Neural cell (in vitro differentiated cells): ENCODE data around the gene TPPP3. TPM values are rescaled to one million over a fixed set of nuclear protein-coding genes. Genes with fewer than 3 reads are reported as not detected.
"Not testable (repeated sequence)": the region's sequence is repeated elsewhere in the genome, so short reads cannot be mapped to it uniquely, and the experiment has no call there.

Source experiments
- H2AFZ ChIP-seq: fragments of 200-600, 300-800 bp; sonication (generic), shearing (Covaris generic); 2 replicates; pipeline ENCODE4 v1.6.0; 2014; ENCODE audit warnings: low read depth, mild to moderate bottlenecking, antibody characterized with exemption, low read length, moderate library complexity
- H3F3A ChIP-seq: fragments of 200-600 bp; shearing (Covaris generic); 2 replicates; pipeline ENCODE4 v1.6.1; 2016; ENCODE audit warnings: mild to moderate bottlenecking, moderate library complexity, mixed read lengths, antibody characterized with exemption, low read length; ENCODE audit not compliant: insufficient read depth, poor library complexity, severe bottlenecking
- H3K27ac ChIP-seq: fragments of 200-600, 300-800 bp; sonication (generic), shearing (Covaris generic); 2 replicates; pipeline ENCODE4 v1.5.1; 2014; ENCODE audit warnings: mild to moderate bottlenecking, low read length, moderate library complexity
- H3K27me3 ChIP-seq: fragments of 300-800, 200-600 bp; sonication (generic), shearing (Covaris generic); 2 replicates; pipeline ENCODE4 v1.6.0; 2014; ENCODE audit warnings: mild to moderate bottlenecking, low read depth, low read length, moderate library complexity; ENCODE audit not compliant: insufficient read depth
- H3K36me3 ChIP-seq: fragments of 300-800, 200-600 bp; sonication (generic), shearing (Covaris generic); 2 replicates; pipeline ENCODE4 v1.5.1; 2014; ENCODE audit warnings: mild to moderate bottlenecking, antibody characterized with exemption, low read length, moderate library complexity; ENCODE audit not compliant: insufficient read depth
- H3K4me2 ChIP-seq: fragments of 300-800, 200-600 bp; sonication (generic), shearing (Covaris generic); 2 replicates; pipeline ENCODE4 v1.6.0; 2014; ENCODE audit warnings: mild to moderate bottlenecking, low read length
- H3K4me3 ChIP-seq: fragments of 300-800, 200-600 bp; sonication (generic), shearing (Covaris generic); 2 replicates; pipeline ENCODE4 v1.5.1; 2014; ENCODE audit warnings: mild to moderate bottlenecking, low read length, moderate library complexity
- H3K79me2 ChIP-seq: fragments of 200-600 bp; shearing (Covaris generic); replicated peaks from 2 replicates; pipeline ENCODE4 v1.6.0; 2014; ENCODE audit warnings: mild to moderate bottlenecking, low read length, moderate library complexity; ENCODE audit not compliant: insufficient read depth
- H3K9ac ChIP-seq: fragments of 300-800, 200-600 bp; sonication (generic), shearing (Covaris generic); 2 replicates; pipeline ENCODE4 v1.6.1; 2016; ENCODE audit warnings: mild to moderate bottlenecking, low read length, mixed read lengths
- H3K9me2 ChIP-seq: fragments of 200-600 bp; shearing (Covaris generic); 2 replicates; pipeline ENCODE4 v1.6.1; 2016; ENCODE audit warnings: mild to moderate bottlenecking, low read length, mixed read lengths; ENCODE audit not compliant: insufficient read depth
- H3K9me3 ChIP-seq: fragments of 200-600, 300-800 bp; sonication (generic), shearing (Covaris generic); 2 replicates; pipeline ENCODE4 v1.6.1; 2016; ENCODE audit warnings: mild to moderate bottlenecking, mixed run types, low read length, moderate library complexity, mixed read lengths
- H4K20me1 ChIP-seq: fragments of 200-600 bp; shearing (Covaris generic); 2 replicates; pipeline ENCODE4 v1.6.1; 2016; ENCODE audit warnings: mild to moderate bottlenecking, mixed run types; ENCODE audit not compliant: insufficient read depth
- CTCF ChIP-seq: fragments of 450-650 bp; IDR thresholded peaks from 2 replicates; pipeline ENCODE4 v1.5.1; 2014; ENCODE audit warnings: antibody characterized with exemption, mild to moderate bottlenecking, moderate library complexity; ENCODE audit not compliant: poor library complexity, severe bottlenecking
- EP300 ChIP-seq: fragments of 450-650 bp; conservative IDR thresholded peaks from 2 replicates; pipeline ENCODE4 v1.6.1; 2014; ENCODE audit warnings: antibody characterized with exemption, mild to moderate bottlenecking, moderate library complexity; ENCODE audit not compliant: poor library complexity, severe bottlenecking
- EZH2 ChIP-seq: fragments of 200-600, 300-800 bp; shearing (Covaris generic), sonication (generic); IDR thresholded peaks from 2 replicates; pipeline ENCODE4 v1.6.1; 2014; ENCODE audit warnings: antibody characterized with exemption, low read length, borderline replicate concordance, mild to moderate bottlenecking; ENCODE audit not compliant: insufficient read depth, poor library complexity, severe bottlenecking
- MXI1 ChIP-seq: fragments of 450-650 bp; conservative IDR thresholded peaks from 2 replicates; pipeline ENCODE4 v1.6.1; 2014; ENCODE audit warnings: antibody characterized with exemption, mild to moderate bottlenecking; ENCODE audit not compliant: poor library complexity, severe bottlenecking
- POLR2AphosphoS5 ChIP-seq: IDR thresholded peaks from 2 replicates; pipeline ENCODE4 v1.6.1; 2012
- RAD21 ChIP-seq: fragments of 450-650 bp; conservative IDR thresholded peaks from 2 replicates; pipeline ENCODE4 v1.6.1; 2014; ENCODE audit warnings: antibody characterized with exemption, mild to moderate bottlenecking, moderate library complexity
- REST ChIP-seq: IDR thresholded peaks from 2 replicates; pipeline ENCODE4 v1.6.1; 2012; ENCODE audit warnings: borderline replicate concordance
- SMC3 ChIP-seq: fragments of 450-650 bp; conservative IDR thresholded peaks from 2 replicates; pipeline ENCODE4 v1.6.1; 2014; ENCODE audit warnings: antibody characterized with exemption, mild to moderate bottlenecking, moderate library complexity; ENCODE audit not compliant: poor library complexity
- TAF1 ChIP-seq: IDR thresholded peaks from 2 replicates; pipeline ENCODE4 v1.6.1; 2012; ENCODE audit warnings: low read depth
- polyA plus RNA-seq: library from polyadenylated mRNA; depleted of rRNA; stranded (reverse); fragments of >200 nt; gene quantifications from 2 replicates; pipeline ENCODE4 v1.2.3, GENCODE V29; 2014

The TPPP3 gene
- polyA plus RNA-seq, 1 donor from 2014 or later, result 2.7 TPM

- Histone ChIP-seq H3K4me3 (no peak overlapping the region), H3K9me3 (no peaks in the 10 kb centered on the region), H3K27ac (no peak overlapping the region), H3K9me2 (no peaks in the 10 kb centered on the region), H3K36me3 (no peaks in the 10 kb centered on the region), H3K79me2 (no peaks in the 10 kb centered on the region), H4K20me1 (no peaks in the 10 kb centered on the region), H2AFZ (no peak overlapping the region), H3F3A (no peaks in the 10 kb centered on the region), H3K4me2 (no peak overlapping the region), H3K9ac (no peak overlapping the region), H3K27me3 (no peaks in the 10 kb centered on the region)
- TF ChIP-seq REST (no peak), RAD21 (no peak), CTCF (no peak), MXI1 (no peak), SMC3 (no peak), EP300 (no peak), EZH2 (no peak), POLR2AphosphoS5 (no peak), TAF1 (no peak)
These were observed 35.7 kb downstream of the TPPP3 start for GRCh38 chr16:67357561-67357960.

GRCh38 chr16:67356396-67356795 lies 36.9 kb downstream of the TPPP3 start:
- no peak overlapping the region for H3K9ac ChIP-seq
- H3K9me2 ChIP-seq, result no peaks in the 10 kb centered on the region
- H2AFZ ChIP-seq, result no peak overlapping the region
- H3K79me2 ChIP-seq, result no peaks in the 10 kb centered on the region
- H3K27ac ChIP-seq, result no peak overlapping the region
- no peaks in the 10 kb centered on the region for H3K27me3 ChIP-seq
- H3K4me3 ChIP-seq, result no peak overlapping the region
- no peaks in the 10 kb centered on the region for H3K36me3 ChIP-seq
- no peak for TF ChIP-seq MXI1
- H3K4me2 ChIP-seq, result no peak overlapping the region
- no peaks in the 10 kb centered on the region for H3K9me3 ChIP-seq
- H4K20me1 ChIP-seq, result no peaks in the 10 kb centered on the region
- H3F3A ChIP-seq, result no peaks in the 10 kb centered on the region

GRCh38 chr16:67352463-67352862 lies 40.8 kb downstream of the TPPP3 start:
- not testable (repeated sequence) for H4K20me1 ChIP-seq, H3K36me3 ChIP-seq, H3F3A ChIP-seq, H3K27me3 ChIP-seq, H3K27ac ChIP-seq, H3K4me3 ChIP-seq, H2AFZ ChIP-seq, H3K79me2 ChIP-seq, H3K4me2 ChIP-seq, H3K9me2 ChIP-seq, H3K9me3 ChIP-seq, H3K9ac ChIP-seq
